CD1c-positive myeloid dendritic cell (primary cell): ENCODE measurements around the gene ATG3.
"Not testable (repeated sequence)": the region's sequence is repeated elsewhere in the genome, so short reads cannot be mapped to it uniquely, and the experiment has no call there.

Experiments
- DNase-seq: peaks from one replicate; pipeline ENCODE4 v3.0.0-alpha.2; 2016; ENCODE audit errors: extremely low spot score

Gene ATG3

GRCh38 chr3:112560721-112561483 lies 860 bp downstream of the ATG3 start:
- DNase-seq: peak; percentile 86

- DNase-seq: peak; percentile 15
Observed at GRCh38 chr3:112560307-112560706, 1.5 kb downstream of the ATG3 start.

GRCh38 chr3:112557976-112558375 lies 3.8 kb downstream of the ATG3 start:
- peak; percentile 84 for DNase-seq

- peak; percentile 42 for DNase-seq
Observed at GRCh38 chr3:112555535-112556170, 6.1 kb downstream of the ATG3 start.

GRCh38 chr3:112550859-112551258 lies 10.9 kb downstream of the ATG3 start:
- DNase-seq: no peak

- no peak for DNase-seq
Observed at GRCh38 chr3:112546216-112546759, 15.5 kb downstream of the ATG3 start.

GRCh38 chr3:112539825-112540650 lies 21.7 kb downstream of the ATG3 start:
- DNase-seq: peak; percentile 18

- peak; percentile 64 for DNase-seq
Observed at GRCh38 chr3:112531358-112531781, 30.4 kb downstream of the ATG3 start.

GRCh38 chr3:112530573-112530972 lies 31.2 kb downstream of the ATG3 start:
- DNase-seq: no peak

GRCh38 chr3:112524127-112524526 lies 37.6 kb downstream of the ATG3 start:
- not testable (repeated sequence) for DNase-seq

- peak; percentile 74 for DNase-seq
Observed at GRCh38 chr3:112519424-112520001, 42.2 kb downstream of the ATG3 start.

- DNase-seq: peak; percentile 17
Observed at GRCh38 chr3:112518970-112519369, 42.8 kb downstream of the ATG3 start.

- DNase-seq: no peak
Observed at GRCh38 chr3:112514527-112515128, 47.1 kb downstream of the ATG3 start.

- no peak for DNase-seq
Observed at GRCh38 chr3:112512320-112512719, 49.4 kb downstream of the ATG3 start.

- DNase-seq: no peak
Observed at GRCh38 chr3:112508860-112509259, 52.9 kb downstream of the ATG3 start.

- DNase-seq: no peak
Observed at GRCh38 chr3:112508261-112508660, 53.5 kb downstream of the ATG3 start.

- no peak for DNase-seq
Observed at GRCh38 chr3:112505907-112506306, 55.9 kb downstream of the ATG3 start.

- DNase-seq: no peak
Observed at GRCh38 chr3:112504123-112504522, 57.6 kb downstream of the ATG3 start.

GRCh38 chr3:112503304-112503972 lies 58.3 kb downstream of the ATG3 start:
- DNase-seq: no peak

GRCh38 chr3:112500621-112501020 lies 61.1 kb downstream of the ATG3 start:
- no peak for DNase-seq
